HepG2 (cell line): Measurements from ENCODE around the gene CNNM2. TPM values are rescaled to one million over a fixed set of nuclear protein-coding genes. Genes with fewer than 3 reads are reported as not detected.

Source experiments
- ATAC-seq: fragments of 200-7000 bp; cut with Tn5 transposase; 3 replicates; pipeline ENCODE4 v1.9.1; 2020; ENCODE audit warnings: mild to moderate bottlenecking, moderate library complexity
- BruUV-seq: library from RNA; stranded (reverse); fragments of 400-500 nt; replicated peaks from 2 replicates; lab custom pipeline; 2021; lab: Mats Ljungman, UMichigan
- CTCF ChIA-PET: fragments of 300-600 bp; formaldehyde crosslinking; extraction: SDS; loops from one replicate; lab custom pipeline; 2021; ENCODE audit warnings: low total read pairs, inconsistent platforms, low intra/inter-chr PET ratio; lab: Yijun Ruan, JAX
- POLR2A ChIA-PET: fragments of 350-600 bp; sonication (Branson Sonifier 250); formaldehyde crosslinking; loops from one replicate; lab custom pipeline; 2020; ENCODE audit warnings: antibody characterized with exemption, inconsistent platforms; lab: Yijun Ruan, JAX
- DNase-seq: peaks from one replicate; pipeline ENCODE4 v3.0.0-alpha.2; 2015; ENCODE audit warnings: low spot score
- FAIRE-seq: peaks from 3 replicates; lab custom pipeline; 2011; peaks lifted over from hg19 to GRCh38; lab: Jason Lieb, UNC
- H2AFZ ChIP-seq: one replicate; pipeline ENCODE4 v1.6.1; 2011; ENCODE audit warnings: low read length, inconsistent platforms
- H3K27ac ChIP-seq: fragments of 300-600 bp; 3 replicates; pipeline ENCODE4 v1.8.0; 2011; ENCODE audit warnings: mixed run types, mild to moderate bottlenecking, mixed read lengths, low read length, inconsistent platforms; ENCODE audit not compliant: insufficient read depth; ENCODE audit errors: extremely low read length
- H3K27me3 ChIP-seq, 2 experiments: fragments of 200-600 bp in 1 of 2; 2 replicates in 1 of 2; 3 replicates in 1 of 2; pipeline versions ENCODE4 v1.6.0 to v1.8.0; 2011; ENCODE audit warnings: low read length in 2 of 2, mild to moderate bottlenecking in 2 of 2, moderate library complexity in 2 of 2, inconsistent platforms in 1 of 2; ENCODE audit not compliant: insufficient read depth in 2 of 2, control insufficient read depth in 1 of 2
- H3K36me3 ChIP-seq, 2 experiments: fragments of 200-600 bp in 1 of 2; replicated peaks in 1 of 2; 2 replicates in 1 of 2; 3 replicates in 1 of 2; pipeline versions ENCODE4 v1.5.1 to v1.8.0; 2011; ENCODE audit warnings: low read length in 2 of 2, inconsistent platforms in 1 of 2; ENCODE audit not compliant: insufficient read depth in 2 of 2, control insufficient read depth in 1 of 2
- H3K4me1 ChIP-seq: 2 replicates; pipeline ENCODE4 v1.5.1; 2012; ENCODE audit warnings: low read length, inconsistent platforms; ENCODE audit not compliant: insufficient read depth
- H3K4me2 ChIP-seq: 2 replicates; pipeline ENCODE4 v1.6.0; 2011; ENCODE audit warnings: low read depth, low read length, inconsistent platforms
- H3K4me3 ChIP-seq, 3 experiments: fragments of 200-600 bp in 1 of 3; sonication (generic), shearing (Covaris generic) in 1 of 3; replicated peaks in 1 of 3; 2 replicates each; pipeline ENCODE4 v1.5.1; 2011 to 2016; ENCODE audit warnings: low read length in 3 of 3, inconsistent platforms in 2 of 3, low read depth in 2 of 3, mild to moderate bottlenecking in 2 of 3, control low read depth in 1 of 3, mixed read lengths in 1 of 3; ENCODE audit not compliant: insufficient read depth in 1 of 3
- H3K79me2 ChIP-seq: one replicate; pipeline ENCODE4 v1.6.1; 2011; ENCODE audit warnings: low read length, inconsistent platforms; ENCODE audit not compliant: insufficient read depth
- H3K9ac ChIP-seq: 2 replicates; pipeline ENCODE4 v1.6.0; 2011; ENCODE audit warnings: mild to moderate bottlenecking, low read depth, low read length, inconsistent platforms; ENCODE audit not compliant: insufficient read depth
- H3K9me3 ChIP-seq: 2 replicates; pipeline ENCODE4 v1.5.1; 2012; ENCODE audit warnings: mild to moderate bottlenecking, low read length
- H4K20me1 ChIP-seq: 2 replicates; pipeline ENCODE4 v1.6.0; 2011; ENCODE audit warnings: inconsistent platforms, mild to moderate bottlenecking, low read length, moderate library complexity; ENCODE audit not compliant: insufficient read depth
- ATF7 ChIP-seq, 2 experiments: fragments of 450-650 bp in 1 of 2; sonication (generic) in 1 of 2; formaldehyde crosslinking in 1 of 2; IDR thresholded peaks; 2 replicates each; pipeline versions ENCODE4 v1.4.0 to v1.6.1; 2016 to 2020; ENCODE audit warnings: antibody characterized with exemption in 1 of 2, mild to moderate bottlenecking in 1 of 2, missing genetic modification reagents in 1 of 2
- ZC3H4 ChIP-seq: sonication (generic); formaldehyde crosslinking; IDR thresholded peaks from 2 replicates; pipeline ENCODE4 v1.4.0; 2020; ENCODE audit warnings: missing genetic modification reagents, borderline replicate concordance
- ZNF263 ChIP-seq: sonication (generic); formaldehyde crosslinking; IDR thresholded peaks from 2 replicates; pipeline ENCODE4 v1.4.0; 2020; ENCODE audit warnings: missing genetic modification reagents
- WGBS: methylation state at CpG from one replicate; pipeline ENCODE4 v1.1.6; 2017; ENCODE audit warnings: low lambda C conversion rate; 5-methylcytosine and 5-hydroxymethylcytosine counted together
- in situ Hi-C: cut with HindIII; loops from 2 replicates; pipeline ENCODE4 v1.10.0; 2017; ENCODE audit warnings: low pct_unique_long_range_greater_than_20kb; ENCODE audit not compliant: extremely low pct_ligation_motif_present
- intact Hi-C: fragments of 100-400 bp; cut with micrococcal nuclease; formaldehyde crosslinking; loops from one replicate; pipeline ENCODE4 v1.10.0; 2022; ENCODE audit not compliant: unreplicated experiment
- polyA plus RNA-seq, 8 experiments: library from polyadenylated mRNA; depleted of rRNA in 3 of 8; stranded (reverse) in 7 of 8; unstranded in 1 of 8; fragments of >200 nt; fragmentation: Illumina TruSeq in 4 of 8; extraction: Trizol in 4 of 8; gene quantifications; 2 replicates each; pipeline versions ENCODE4 v1.2.1 to v1.2.3, GENCODE V29; 2011 to 2016; ENCODE audit warnings: low read depth in 4 of 8, missing spikeins in 1 of 8, mixed read lengths in 1 of 8; ENCODE audit not compliant: insufficient read depth in 1 of 8
- total RNA-seq, 5 experiments: library from RNA; depleted of rRNA; stranded (reverse); fragments of >200 nt; fragmentation: Illumina TruSeq; extraction: Trizol; gene quantifications; 2 replicates each; pipeline ENCODE4 v1.2.3, GENCODE V29; 2016; ENCODE audit warnings: low read depth in 1 of 5
- TF ChIP-seq, protein P1 (sequence below): sonication (generic); formaldehyde crosslinking; IDR thresholded peaks from 2 replicates; pipeline ENCODE4 v1.5.1; 2020; ENCODE audit warnings: mild to moderate bottlenecking, moderate library complexity, missing genetic modification reagents
- TF ChIP-seq, protein P2 (sequence below): sonication (generic); formaldehyde crosslinking; IDR thresholded peaks from 2 replicates; pipeline ENCODE4 v1.4.0; 2020; ENCODE audit warnings: mild to moderate bottlenecking, missing genetic modification reagents

Gene CNNM2
- total and polyA plus RNA-seq, 2 of the 13 experiments (the other 11 are each of a cell fraction or from before 2014, with no cell fraction given), result 7.1 to 9.0 TPM

DNA sequence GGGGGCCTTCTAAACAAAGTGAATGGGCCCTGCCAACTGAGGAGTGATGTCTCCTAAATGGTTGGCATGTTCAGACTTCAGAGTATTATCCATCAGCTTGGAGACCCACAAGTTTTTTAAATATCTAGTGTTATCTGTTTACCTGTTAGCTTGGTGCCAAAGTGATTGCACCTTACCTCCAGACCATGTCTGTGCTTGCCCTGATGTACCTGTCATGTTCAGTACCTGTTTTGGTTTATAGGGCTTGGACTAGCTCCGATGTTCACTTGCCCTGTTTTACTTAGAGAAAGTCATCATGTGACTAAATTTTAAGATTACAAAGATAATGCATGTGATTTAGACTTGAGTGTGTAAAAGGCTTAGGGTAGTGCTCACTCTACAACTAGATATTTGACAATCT is 67.7 kb downstream of the CNNM2 start:
- 100% methylated on average over 1 of the region's 1 CpG for WGBS
- FAIRE-seq, result no peak
- peaks cover 69% of the 10 kb centered on the region for H3K4me1 ChIP-seq
- H3K79me2 ChIP-seq, result peaks cover 17% of the 10 kb centered on the region
- no peak overlapping the region for H3K4me2 ChIP-seq
- no peaks in the 10 kb centered on the region for H3K36me3 ChIP-seq
- no peak overlapping the region for H3K9ac ChIP-seq
- no peak for ATAC-seq
- CTCF ChIA-PET, result no interaction called here
- H3K27me3 ChIP-seq, result no peaks in the 10 kb centered on the region
- H3K9me3 ChIP-seq, result no peaks in the 10 kb centered on the region
- TF ChIP-seq ZNF263 (CRISPR knock-in tag), result no peak
- TF ChIP-seq ZC3H4, result no peak
- TF ChIP-seq ATF7 (IDR thresholded peaks at IDR 0.05), result no peak
- no peak for TF ChIP-seq ATF7 (CRISPR knock-in tag; IDR thresholded peaks at IDR 0.05)
- TF ChIP-seq, protein P1, sequence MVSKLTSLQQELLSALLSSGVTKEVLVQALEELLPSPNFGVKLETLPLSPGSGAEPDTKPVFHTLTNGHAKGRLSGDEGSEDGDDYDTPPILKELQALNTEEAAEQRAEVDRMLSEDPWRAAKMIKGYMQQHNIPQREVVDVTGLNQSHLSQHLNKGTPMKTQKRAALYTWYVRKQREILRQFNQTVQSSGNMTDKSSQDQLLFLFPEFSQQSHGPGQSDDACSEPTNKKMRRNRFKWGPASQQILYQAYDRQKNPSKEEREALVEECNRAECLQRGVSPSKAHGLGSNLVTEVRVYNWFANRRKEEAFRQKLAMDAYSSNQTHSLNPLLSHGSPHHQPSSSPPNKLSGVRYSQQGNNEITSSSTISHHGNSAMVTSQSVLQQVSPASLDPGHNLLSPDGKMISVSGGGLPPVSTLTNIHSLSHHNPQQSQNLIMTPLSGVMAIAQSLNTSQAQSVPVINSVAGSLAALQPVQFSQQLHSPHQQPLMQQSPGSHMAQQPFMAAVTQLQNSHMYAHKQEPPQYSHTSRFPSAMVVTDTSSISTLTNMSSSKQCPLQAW (CRISPR knock-in tag), result no peak
- TF ChIP-seq, protein P2, sequence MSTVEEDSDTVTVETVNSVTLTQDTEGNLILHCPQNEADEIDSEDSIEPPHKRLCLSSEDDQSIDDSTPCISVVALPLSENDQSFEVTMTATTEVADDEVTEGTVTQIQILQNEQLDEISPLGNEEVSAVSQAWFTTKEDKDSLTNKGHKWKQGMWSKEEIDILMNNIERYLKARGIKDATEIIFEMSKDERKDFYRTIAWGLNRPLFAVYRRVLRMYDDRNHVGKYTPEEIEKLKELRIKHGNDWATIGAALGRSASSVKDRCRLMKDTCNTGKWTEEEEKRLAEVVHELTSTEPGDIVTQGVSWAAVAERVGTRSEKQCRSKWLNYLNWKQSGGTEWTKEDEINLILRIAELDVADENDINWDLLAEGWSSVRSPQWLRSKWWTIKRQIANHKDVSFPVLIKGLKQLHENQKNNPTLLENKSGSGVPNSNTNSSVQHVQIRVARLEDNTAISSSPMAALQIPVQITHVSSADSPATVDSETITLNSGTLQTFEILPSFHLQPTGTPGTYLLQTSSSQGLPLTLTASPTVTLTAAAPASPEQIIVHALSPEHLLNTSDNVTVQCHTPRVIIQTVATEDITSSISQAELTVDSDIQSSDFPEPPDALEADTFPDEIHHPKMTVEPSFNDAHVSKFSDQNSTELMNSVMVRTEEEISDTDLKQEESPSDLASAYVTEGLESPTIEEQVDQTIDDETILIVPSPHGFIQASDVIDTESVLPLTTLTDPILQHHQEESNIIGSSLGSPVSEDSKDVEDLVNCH (CRISPR knock-in tag), result no peak
- intact Hi-C loops (loop anchor here (5.0 kb wide), 2 partner anchors 64 to 66 kb away; no protein-coding TSS in a partner anchor), in situ Hi-C loops (no loop called here)
- no peak overlapping the region for H3K4me3 ChIP-seq
- POLR2A ChIA-PET, result no interaction called here
- DNase-seq, result no peak
- H3K27ac ChIP-seq, result no peak overlapping the region
- no peak overlapping the region for H2AFZ ChIP-seq
- no TSS peak for BruUV-seq
- H4K20me1 ChIP-seq, result no peaks in the 10 kb centered on the region
